ENCODE results near the gene TENM3. TPM values are rescaled to one million over a fixed set of nuclear protein-coding genes. Genes with fewer than 3 reads are reported as not detected.

Gene TENM3
- total RNA-seq, 4 donors from 2014 or later, result 19.7 to 47.2 (median 33.0) TPM

DNA sequence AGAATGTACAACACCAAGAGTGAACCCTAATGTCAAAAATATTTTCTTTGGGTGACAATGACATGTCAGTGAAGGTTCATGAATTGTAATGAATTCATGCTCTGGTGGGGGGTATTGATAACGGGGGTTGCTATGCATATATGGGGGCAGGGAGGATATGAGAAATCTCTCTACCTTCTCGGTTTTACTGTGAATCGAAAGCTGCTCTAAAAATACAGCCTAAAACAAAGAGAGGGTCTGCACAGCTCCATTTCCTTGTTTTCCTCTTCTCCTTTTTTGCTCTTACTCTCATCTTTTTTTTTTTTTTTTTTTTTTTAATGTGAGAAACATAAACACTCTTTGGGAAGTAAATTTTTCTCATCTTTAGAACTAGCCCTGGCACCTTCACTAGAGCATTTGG, 588.2 kb downstream of the TENM3 start:
- no peak for ATAC-seq (ENCODE audit: low FRiP score)
- TF ChIP-seq CTCF (IDR thresholded peaks at IDR 0.05), result no peak
- DNase-seq (ENCODE audit: low spot score), result no peak

GRCh38 chr4:182832352-182833120, 589.3 kb downstream of the TENM3 start:
- DNase-seq (ENCODE audit: low spot score) (no peak), ATAC-seq (ENCODE audit: low FRiP score) (no peak)
- no peak for TF ChIP-seq CTCF (IDR thresholded peaks at IDR 0.05)

DNA sequence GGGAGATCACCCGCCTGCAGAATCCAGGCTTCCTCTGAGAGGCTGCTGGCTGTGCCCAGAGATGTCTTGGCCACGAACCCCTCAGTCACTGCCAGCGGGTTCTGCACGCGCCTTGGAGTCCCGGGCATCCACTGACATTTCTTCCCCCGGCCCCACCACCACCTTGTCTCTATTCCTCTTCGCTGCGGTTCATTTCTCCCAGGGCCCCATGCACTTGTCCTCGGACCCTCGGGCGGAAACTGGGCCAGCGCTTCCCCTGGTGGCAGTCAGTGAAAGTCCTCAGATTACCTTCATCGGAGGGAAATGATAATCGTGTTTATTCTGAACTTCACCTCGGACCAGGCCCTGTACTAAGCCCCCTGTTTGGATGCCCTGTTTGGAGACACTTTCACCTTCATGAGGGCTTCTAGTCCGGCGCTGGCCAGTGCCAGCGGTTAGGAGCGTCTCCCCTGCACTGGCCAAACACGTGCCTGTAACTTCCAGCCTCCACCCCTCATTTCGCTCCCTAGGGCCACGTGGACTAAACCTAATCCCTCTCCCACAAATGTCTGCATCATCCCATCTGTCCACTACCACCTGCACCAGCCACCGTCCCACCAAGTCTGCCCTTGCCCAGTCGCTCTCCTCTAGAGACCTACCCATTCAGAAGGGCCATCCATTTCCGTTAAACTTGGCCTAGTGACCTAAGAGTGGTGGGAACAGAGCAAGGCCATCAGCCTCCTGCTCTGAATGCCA, 592.0 kb downstream of the TENM3 start:
- TF ChIP-seq CTCF (IDR thresholded peaks at IDR 0.05), result no peak
- no peak for DNase-seq (ENCODE audit: low spot score)
- ATAC-seq (ENCODE audit: low FRiP score), result no peak

GRCh38 chr4:182837831-182838230, 594.6 kb downstream of the TENM3 start:
- ATAC-seq (ENCODE audit: low FRiP score) (no peak), DNase-seq (ENCODE audit: low spot score) (no peak)
- no peak for TF ChIP-seq CTCF (IDR thresholded peaks at IDR 0.05)

DNA sequence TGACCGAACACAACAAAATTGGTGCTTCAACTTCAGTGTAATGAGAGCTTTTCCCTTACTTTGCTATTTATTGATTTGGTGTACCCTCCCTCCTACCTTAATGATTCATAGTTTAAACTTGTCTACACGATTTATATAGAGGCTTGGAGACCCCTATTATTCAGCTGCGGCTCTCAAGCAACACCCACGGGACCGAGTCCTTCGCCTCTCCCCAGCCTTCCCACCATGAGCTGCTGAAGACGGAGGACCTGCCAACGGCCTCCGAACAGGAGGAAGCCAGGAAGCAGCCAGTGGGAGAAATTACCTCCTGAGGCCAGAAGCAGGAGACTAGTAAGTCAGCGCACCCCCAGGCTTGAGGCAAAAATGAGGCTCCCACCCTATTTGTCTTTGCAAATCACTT, 595.3 kb downstream of the TENM3 start:
- no peak for ATAC-seq (ENCODE audit: low FRiP score)
- TF ChIP-seq CTCF (IDR thresholded peaks at IDR 0.05), result no peak
- DNase-seq (ENCODE audit: low spot score), result no peak

GRCh38 chr4:182839256-182839655, 596.1 kb downstream of the TENM3 start:
- ATAC-seq (ENCODE audit: low FRiP score) (no peak), DNase-seq (ENCODE audit: low spot score) (no peak)
- TF ChIP-seq CTCF (IDR thresholded peaks at IDR 0.05), result no peak

GRCh38 chr4:182840108-182840507, 596.9 kb downstream of the TENM3 start:
- no peak for ATAC-seq (ENCODE audit: low FRiP score)
- DNase-seq (ENCODE audit: low spot score), result no peak
- TF ChIP-seq CTCF (IDR thresholded peaks at IDR 0.05), result no peak

All from omental fat pad (tissue), 4 donors.